Glutamatergic neuron (in vitro differentiated cells): ENCODE results near the gene CIC. TPM values are rescaled to one million over a fixed set of nuclear protein-coding genes. Genes with fewer than 3 reads are reported as not detected.

Experiments used
- DNase-seq: peaks from one replicate; pipeline ENCODE4 v3.0.0; 2022
- H3K27ac Mint-ChIP-seq: one replicate; pipeline ENCODE4 v1.8.0; 2020; ENCODE audit warnings: mild to moderate bottlenecking, mixed read lengths, inconsistent platforms; ENCODE audit not compliant: unreplicated experiment
- H3K27me3 Mint-ChIP-seq: one replicate; pipeline ENCODE4 v1.8.0; 2020; ENCODE audit warnings: mild to moderate bottlenecking, moderate library complexity, mixed read lengths, inconsistent platforms; ENCODE audit not compliant: unreplicated experiment
- H3K36me3 Mint-ChIP-seq: one replicate; pipeline ENCODE4 v1.8.0; 2020; ENCODE audit warnings: mild to moderate bottlenecking, mixed read lengths, inconsistent platforms; ENCODE audit not compliant: unreplicated experiment
- H3K4me1 Mint-ChIP-seq: one replicate; pipeline ENCODE4 v1.8.0; 2020; ENCODE audit warnings: mild to moderate bottlenecking, low read depth, mixed read lengths, inconsistent platforms; ENCODE audit not compliant: unreplicated experiment
- H3K4me3 Mint-ChIP-seq: one replicate; pipeline ENCODE4 v1.8.0; 2020; ENCODE audit warnings: mild to moderate bottlenecking, mixed read lengths, inconsistent platforms; ENCODE audit not compliant: unreplicated experiment
- H3K9me3 Mint-ChIP-seq: one replicate; pipeline ENCODE4 v1.8.0; 2020; ENCODE audit warnings: mild to moderate bottlenecking, moderate library complexity, mixed read lengths, inconsistent platforms; ENCODE audit not compliant: unreplicated experiment
- CTCF ChIP-seq: fragments of 200-600 bp; sonication (generic); IDR thresholded peaks from one replicate; pipeline ENCODE4 v1.5.0; 2021; ENCODE audit not compliant: partially characterized antibody, unreplicated experiment
- total RNA-seq: library from RNA; stranded (reverse); fragmentation: NEBNext Ultra II Directional; extraction: Animal tissue kit (Norgen Biotek cat#: 25700); gene quantifications from one replicate; pipeline ENCODE4 v1.2.1, GENCODE V29; 2021; ENCODE audit not compliant: unreplicated experiment

Gene CIC
- total RNA-seq, 1 donor from 2014 or later: 150 TPM

- Mint-ChIP-seq H3K27ac (no peak overlapping the region), H3K27me3 (peaks cover 6% of the 10 kb centered on the region), H3K36me3 (peaks cover 4% of the 10 kb centered on the region), H3K4me1 (peaks cover 11% of the 10 kb centered on the region), H3K9me3 (peaks cover 8% of the 10 kb centered on the region), H3K4me3 (no peak overlapping the region)
- DNase-seq: no peak
- TF ChIP-seq CTCF: no peak
These were observed 21.1 kb downstream of the CIC start for GRCh38 chr19:42290136-42290522.

DNA sequence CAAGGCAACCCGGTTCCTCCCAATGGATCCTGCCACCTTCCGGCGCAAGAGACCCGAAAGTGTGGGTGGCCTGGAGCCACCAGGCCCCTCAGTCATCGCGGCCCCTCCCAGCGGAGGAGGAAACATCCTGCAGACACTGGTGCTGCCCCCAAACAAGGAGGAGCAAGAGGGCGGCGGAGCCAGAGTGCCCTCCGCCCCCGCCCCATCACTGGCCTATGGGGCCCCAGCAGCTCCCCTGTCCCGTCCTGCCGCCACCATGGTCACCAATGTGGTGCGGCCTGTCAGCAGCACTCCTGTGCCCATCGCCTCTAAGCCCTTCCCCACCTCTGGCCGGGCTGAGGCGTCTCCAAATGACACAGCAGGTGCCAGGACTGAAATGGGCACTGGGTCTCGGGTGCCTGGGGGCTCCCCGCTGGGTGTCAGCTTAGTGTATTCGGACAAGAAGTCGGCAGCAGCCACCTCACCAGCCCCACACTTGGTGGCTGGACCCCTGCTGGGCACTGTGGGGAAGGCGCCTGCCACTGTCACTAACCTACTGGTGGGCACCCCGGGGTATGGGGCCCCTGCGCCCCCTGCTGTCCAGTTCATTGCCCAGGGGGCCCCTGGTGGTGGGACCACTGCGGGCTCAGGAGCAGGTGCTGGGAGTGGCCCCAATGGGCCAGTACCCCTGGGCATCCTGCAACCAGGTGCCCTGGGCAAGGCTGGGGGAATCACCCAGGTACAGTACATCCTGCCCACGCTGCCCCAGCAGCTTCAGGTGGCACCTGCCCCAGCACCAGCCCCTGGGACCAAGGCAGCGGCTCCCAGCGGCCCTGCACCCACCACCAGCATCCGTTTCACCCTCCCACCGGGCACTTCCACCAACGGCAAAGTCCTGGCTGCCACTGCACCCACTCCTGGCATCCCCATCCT, 21.7 kb downstream of the CIC start:
- H3K36me3 Mint-ChIP-seq: peaks cover 4% of the 10 kb centered on the region

GRCh38 chr19:42291435-42291810, 22.4 kb downstream of the CIC start:
- Mint-ChIP-seq H3K27me3 (peaks cover 7% of the 10 kb centered on the region), H3K4me3 (peak overlapping the region; percentile 74), H3K36me3 (peaks cover 4% of the 10 kb centered on the region), H3K27ac (peak overlapping the region; percentile 64), H3K4me1 (peaks cover 4% of the 10 kb centered on the region), H3K9me3 (peaks cover 10% of the 10 kb centered on the region)
- TF ChIP-seq CTCF: no peak
- no peak for DNase-seq

More for the DNA sequence above, 21.7 kb downstream of the CIC start:
- peaks cover 9% of the 10 kb centered on the region for H3K9me3 Mint-ChIP-seq
- H3K27ac Mint-ChIP-seq: no peak overlapping the region
- peak; percentile 74 for DNase-seq
- H3K4me3 Mint-ChIP-seq: no peak overlapping the region
- peaks cover 6% of the 10 kb centered on the region for H3K27me3 Mint-ChIP-seq
- peak; percentile 66 for TF ChIP-seq CTCF
- peaks cover 10% of the 10 kb centered on the region for H3K4me1 Mint-ChIP-seq

- peaks cover 4% of the 10 kb centered on the region for H3K36me3 Mint-ChIP-seq
- H3K4me1 Mint-ChIP-seq: peaks cover 4% of the 10 kb centered on the region
- peak overlapping the region; percentile 64 for H3K27ac Mint-ChIP-seq
- H3K9me3 Mint-ChIP-seq: peaks cover 13% of the 10 kb centered on the region
- H3K27me3 Mint-ChIP-seq: peaks cover 6% of the 10 kb centered on the region
- no peak for TF ChIP-seq CTCF
- peak; percentile 11 for DNase-seq
- H3K4me3 Mint-ChIP-seq: no peak overlapping the region
These were observed 23.2 kb downstream of the CIC start for GRCh38 chr19:42292042-42292960.
